DMS153 (cell line): ENCODE results near the gene DUS3L.

Experiments
- DNase-seq: peaks from one replicate; lab custom pipeline; 2025; lab: John Stamatoyannopoulos, UW

The DUS3L gene

GRCh38 chr19:5790559-5791520, at the start of gene DUS3L:
Gene DUS3L (minus strand): TSS chr19:5791163. CDS start chr19:5791141, 22 bp downstream.
- DNase-seq, result peak; percentile 95

- DNase-seq, result no peak
Observed at GRCh38 chr19:5839065-5840017, 48.4 kb upstream of the DUS3L start, which contains the start of gene FUT6. Gene FUT6 (minus strand): TSS chr19:5839702. CDS start chr19:5832567, 7,135 bp downstream.

GRCh38 chr19:5838353-5839064, 47.5 kb upstream of the DUS3L start:
- DNase-seq, result no peak

- DNase-seq, result no peak
Observed at GRCh38 chr19:5837761-5838352, 46.9 kb upstream of the DUS3L start.

GRCh38 chr19:5832527-5833216, 41.7 kb upstream of the DUS3L start:
- no peak for DNase-seq

- DNase-seq, result no peak
Observed at GRCh38 chr19:5832061-5832460, 41.1 kb upstream of the DUS3L start.

GRCh38 chr19:5831159-5831558, 40.2 kb upstream of the DUS3L start:
- no peak for DNase-seq

- DNase-seq, result no peak
Observed at GRCh38 chr19:5829567-5830310, 38.8 kb upstream of the DUS3L start.

- DNase-seq, result peak; percentile 51
Observed at GRCh38 chr19:5828661-5829566, 38.0 kb upstream of the DUS3L start.

- peak; percentile 90 for DNase-seq
Observed at GRCh38 chr19:5827891-5828660, 37.1 kb upstream of the DUS3L start.

GRCh38 chr19:5827342-5827890, 36.5 kb upstream of the DUS3L start:
- no peak for DNase-seq

- DNase-seq, result peak; percentile 94
Observed at GRCh38 chr19:5826531-5827341, 35.8 kb upstream of the DUS3L start.

- DNase-seq, result no peak
Observed at GRCh38 chr19:5825178-5825577, 34.2 kb upstream of the DUS3L start.

GRCh38 chr19:5824751-5825150, 33.8 kb upstream of the DUS3L start:
- no peak for DNase-seq

GRCh38 chr19:5823579-5824281, 32.8 kb upstream of the DUS3L start:
- DNase-seq, result no peak

- no peak for DNase-seq
Observed at GRCh38 chr19:5822181-5822844, 31.4 kb upstream of the DUS3L start.
